Fibroblast of lung (primary cell): ENCODE measurements around the gene COLEC11.

Experiments
- EZH2 ChIP-seq: IDR thresholded peaks from 2 replicates; pipeline ENCODE4 v1.5.1; 2012; ENCODE audit warnings: low read length, control low read depth, mild to moderate bottlenecking; ENCODE audit errors: missing control alignments
- TF ChIP-seq, protein P1 (sequence below), 2 donors: IDR thresholded peaks in 1 of 2; conservative IDR thresholded peaks in 1 of 2; 1 replicate in 1 of 2; 2 replicates in 1 of 2; pipeline ENCODE4 v1.5.1; 2011 to 2012; ENCODE audit warnings: low read length in 2 of 2, control low read depth in 1 of 2, inconsistent platforms in 1 of 2, low read depth in 1 of 2, mild to moderate bottlenecking in 1 of 2

DNA sequence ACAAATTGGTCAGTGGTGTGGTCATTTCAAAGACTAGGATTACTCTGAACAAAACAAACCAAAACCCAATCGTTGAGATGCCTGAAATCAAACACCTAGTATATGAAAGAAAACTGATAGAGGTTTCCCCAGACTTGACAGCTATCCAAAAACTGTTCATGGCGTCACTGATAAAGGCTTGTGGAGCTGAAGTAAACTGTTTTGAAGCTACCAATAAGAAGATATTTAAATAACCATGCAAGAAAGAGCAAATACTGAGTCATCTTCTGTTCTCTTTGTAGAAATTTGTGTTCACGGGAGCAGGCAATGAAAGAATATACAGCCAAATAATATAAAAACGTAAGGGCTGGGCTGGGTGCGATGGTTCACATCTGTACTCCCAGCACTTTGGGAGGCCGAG is 7.5 kb upstream of the COLEC11 start:
- TF ChIP-seq, protein P1, sequence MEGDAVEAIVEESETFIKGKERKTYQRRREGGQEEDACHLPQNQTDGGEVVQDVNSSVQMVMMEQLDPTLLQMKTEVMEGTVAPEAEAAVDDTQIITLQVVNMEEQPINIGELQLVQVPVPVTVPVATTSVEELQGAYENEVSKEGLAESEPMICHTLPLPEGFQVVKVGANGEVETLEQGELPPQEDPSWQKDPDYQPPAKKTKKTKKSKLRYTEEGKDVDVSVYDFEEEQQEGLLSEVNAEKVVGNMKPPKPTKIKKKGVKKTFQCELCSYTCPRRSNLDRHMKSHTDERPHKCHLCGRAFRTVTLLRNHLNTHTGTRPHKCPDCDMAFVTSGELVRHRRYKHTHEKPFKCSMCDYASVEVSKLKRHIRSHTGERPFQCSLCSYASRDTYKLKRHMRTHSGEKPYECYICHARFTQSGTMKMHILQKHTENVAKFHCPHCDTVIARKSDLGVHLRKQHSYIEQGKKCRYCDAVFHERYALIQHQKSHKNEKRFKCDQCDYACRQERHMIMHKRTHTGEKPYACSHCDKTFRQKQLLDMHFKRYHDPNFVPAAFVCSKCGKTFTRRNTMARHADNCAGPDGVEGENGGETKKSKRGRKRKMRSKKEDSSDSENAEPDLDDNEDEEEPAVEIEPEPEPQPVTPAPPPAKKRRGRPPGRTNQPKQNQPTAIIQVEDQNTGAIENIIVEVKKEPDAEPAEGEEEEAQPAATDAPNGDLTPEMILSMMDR (conservative IDR thresholded peaks at IDR 0.05 in 1 of 2, IDR thresholded peaks at IDR 0.05 in 1 of 2; ENCODE audit: low read depth in 1 of 2, low read length in 2 of 2): no peak
- TF ChIP-seq EZH2: no peak
